Heart left ventricle (tissue), 16 donors: Measurements from ENCODE around the gene PDCD2. TPM values are rescaled to one million over a fixed set of nuclear protein-coding genes. Genes with fewer than 3 reads are reported as not detected.

ENCODE experiments used
- ATAC-seq, 4 donors: fragments of 200-7000 bp; cut with Tn5 transposase; one replicate each; pipeline ENCODE4 v1.9.1; 2020 to 2022; ENCODE audit warnings: moderate library complexity in 4 of 4, mild to moderate bottlenecking in 3 of 4, moderate number of reproducible peaks in 1 of 4
- DNase-seq, 5 donors: peaks; one replicate each; pipeline ENCODE4 v3.0.0-alpha.2; 2020
- H3K27ac ChIP-seq, 12 donors: fragments of 200-600 bp; sonication (generic) in 4 of 12; one replicate each; pipeline versions ENCODE4 v1.5.0 to v1.8.0; 2016 to 2022; ENCODE audit warnings: mild to moderate bottlenecking in 2 of 12
- H3K27me3 ChIP-seq, 9 donors: fragments of 200-600 bp; sonication (generic) in 2 of 9; one replicate each; pipeline versions ENCODE4 v1.5.1 to v1.8.0; 2016 to 2022; ENCODE audit warnings: mild to moderate bottlenecking in 3 of 9
- H3K36me3 ChIP-seq, 9 donors: fragments of 200-600 bp; sonication (generic) in 2 of 9; one replicate each; pipeline versions ENCODE4 v1.5.0 to v1.8.0; 2018 to 2022; ENCODE audit warnings: mild to moderate bottlenecking in 2 of 9
- H3K4me1 ChIP-seq, 12 donors: fragments of 200-600 bp; sonication (generic) in 4 of 12; one replicate each; pipeline versions ENCODE4 v1.5.0 to v1.8.0; 2016 to 2022; ENCODE audit warnings: mild to moderate bottlenecking in 3 of 12
- H3K4me3 ChIP-seq, 12 donors: fragments of 200-600 bp; sonication (generic) in 4 of 12; one replicate each; pipeline versions ENCODE4 v1.5.0 to v1.8.0; 2017 to 2022; ENCODE audit warnings: mild to moderate bottlenecking in 9 of 12, moderate library complexity in 4 of 12
- H3K9me3 ChIP-seq, 12 donors: fragments of 200-600 bp; sonication (generic) in 4 of 12; one replicate each; pipeline versions ENCODE4 v1.5.0 to v1.8.0; 2016 to 2022; ENCODE audit warnings: mild to moderate bottlenecking in 1 of 12
- CTCF ChIP-seq, 12 donors: fragments of 200-600 bp; sonication (generic) in 4 of 12; IDR thresholded peaks; one replicate each; pipeline versions ENCODE4 v1.5.0 to v1.8.0; 2018 to 2022; ENCODE audit warnings: antibody characterized with exemption in 12 of 12, mild to moderate bottlenecking in 5 of 12
- POLR2A ChIP-seq, 2 donors: fragments of 450-650 bp; IDR thresholded peaks; one replicate each; pipeline ENCODE4 v1.6.1; 2017; ENCODE audit warnings: antibody characterized with exemption in 2 of 2, mild to moderate bottlenecking in 2 of 2, moderate library complexity in 2 of 2
- WGBS, 4 donors: extraction: QIAGEN DNeasy Blood & Tissue Kit in 2 of 4; methylation state at CpG; one replicate each; pipeline versions ENCODE4 v1.1.5 to v1.1.7; 2013 to 2018; 5-methylcytosine and 5-hydroxymethylcytosine counted together
- intact Hi-C, 10 donors: fragments of 100-400 bp; cut with DNase I; formaldehyde crosslinking; loops; one replicate each; pipeline versions ENCODE4 v1.11.1 to v1.14.2; 2022
- polyA plus RNA-seq, 2 donors: library from polyadenylated mRNA; stranded (reverse); fragments of 200-250 nt; gene quantifications; one replicate each; pipeline ENCODE4 v1.2.3, GENCODE V29; 2013
- total RNA-seq, 9 donors: library from RNA; depleted of rRNA in 2 of 9; stranded (reverse); fragments of >200 nt in 2 of 9; fragmentation: NEBNext Ultra II Directional in 3 of 9; extraction: Animal tissue kit (Norgen Biotek cat#: 25700) in 3 of 9; gene quantifications; one replicate each; pipeline versions ENCODE4 v1.1.0 to v1.2.4, GENCODE V29; 2016 to 2023
- donor health status: ischemic (EF 13 %, LVEDD 7.1; RV severe dilation, severe dysfunction).
- donor health status: healthy with polysubstance abuse.
- donor health status: DM: no; HTN: yes; CAD: no.
- donor health status: DM: no; HTN: no; CAD: no.
- donor health status: ischemic (EF 25% LVEDD 6.9; RV normal size, moderate dysfunction).
- donor health status: ischemic (EF 25% LVEDD 5.7; RV mildly dilated, moderate dysfunction).
- donor health status: healthy.
- donor health status: DM: yes; HTN: yes; CAD: no.
- donor health status: ischemic (EF 35%, LVEDD 5.7; RV mildly dilated, moderate dysfunction).
- donor health status: nonischemic (EF 11% LVEDD 7.7; RV severe dilation, severe dysfunction).
- donor health status: DM: yes; HTN: yes; CAD: no.
- donor health status: PGD.
- donor health status: ischemic (EF 29% LVEDD 5.4; RV normal size, mild dysfunction).
- donor health status: nonischemic (EF 23%, LVEDD 6.1; RV moderate dilation, normal function).

The PDCD2 gene
- total and polyA plus RNA-seq, 11 donors = 25.3 to 55.5 (median 37.4) TPM

GRCh38 chr6:170583756-170584180, 669 bp downstream of the PDCD2 start:
- no peak for DNase-seq
- 1 to 2% (median 2%) methylated on average over 12 of the region's 12 CpGs for WGBS, 4 donors

GRCh38 chr6:170578909-170579308, 5.5 kb downstream of the PDCD2 start:
- TF ChIP-seq POLR2A (IDR thresholded peaks at IDR 0.05) (no peak), CTCF (IDR thresholded peaks at IDR 0.05) (no peak)
- no peak for ATAC-seq
- peaks cover 0 to 15% (median 5%) of the 10 kb centered on the region in 12 donors for H3K4me1 ChIP-seq
- H3K27me3 ChIP-seq = no peaks in the 10 kb centered on the region
- no peak for DNase-seq
- no peak overlapping the region for H3K4me3 ChIP-seq
- no peaks in the 10 kb centered on the region for H3K9me3 ChIP-seq
- H3K36me3 ChIP-seq = peaks cover 2 to 94% (median 90%) of the 10 kb centered on the region in 9 donors
- intact Hi-C loops = no loop called here
- no peak overlapping the region for H3K27ac ChIP-seq

More at GRCh38 chr6:170583756-170584180, 669 bp downstream of the PDCD2 start:
- H3K4me1 ChIP-seq = peaks cover 0 to 24% (median 11%) of the 10 kb centered on the region in 12 donors
- no peak for ATAC-seq
- peak overlapping the region; percentile 76 to 100 (median 92) for H3K4me3 ChIP-seq
- no peaks in the 10 kb centered on the region for H3K9me3 ChIP-seq
- H3K27ac ChIP-seq = peak overlapping the region; percentile 51 to 94 (median 90)
- no peak for TF ChIP-seq POLR2A (IDR thresholded peaks at IDR 0.05)
- H3K36me3 ChIP-seq = peaks cover 2 to 46% (median 41%) of the 10 kb centered on the region in 9 donors
- H3K27me3 ChIP-seq = no peaks in the 10 kb centered on the region
- intact Hi-C loops = loop anchor here in 3 of 10 donors (1.0 to 2.0 kb wide), 2 partner anchors 29 kb away; partner anchors contain the start of gene TBP (in 3 of the 3)

GRCh38 chr6:170575250-170575649, 9.2 kb downstream of the PDCD2 start:
- no peak for ATAC-seq
- Histone ChIP-seq H3K4me3 (no peak overlapping the region), H3K36me3 (peaks cover 2 to 100% (median 99%) of the 10 kb centered on the region in 9 donors), H3K9me3 (no peaks in the 10 kb centered on the region), H3K27me3 (no peaks in the 10 kb centered on the region), H3K4me1 (no peaks in the 10 kb centered on the region), H3K27ac (no peak overlapping the region)
- intact Hi-C loops = no loop called here
- TF ChIP-seq CTCF (IDR thresholded peaks at IDR 0.05) (no peak), POLR2A (IDR thresholded peaks at IDR 0.05) (no peak)
- WGBS, 4 donors = 79 to 92% (median 87%) methylated on average over 1 of the region's 1 CpG
- DNase-seq = no peak

- ATAC-seq = no peak
- peaks cover 0 to 99% (median 95%) of the 10 kb centered on the region in 9 donors for H3K36me3 ChIP-seq
- intact Hi-C loops = no loop called here
- H3K27ac ChIP-seq = no peak overlapping the region
- WGBS, 4 donors = 63 to 74% (median 70%) methylated on average over 2 of the region's 2 CpGs
- DNase-seq = no peak
- TF ChIP-seq POLR2A (IDR thresholded peaks at IDR 0.05) = no peak
- no peak for TF ChIP-seq CTCF (IDR thresholded peaks at IDR 0.05)
- H3K4me1 ChIP-seq = no peaks in the 10 kb centered on the region
- H3K27me3 ChIP-seq = no peaks in the 10 kb centered on the region
- no peaks in the 10 kb centered on the region for H3K9me3 ChIP-seq
- no peak overlapping the region for H3K4me3 ChIP-seq
Observed at GRCh38 chr6:170572704-170573466, 11.6 kb downstream of the PDCD2 start.
